OCI-LY7 (cell line): Measurements from ENCODE around the gene ZNF526. TPM values are rescaled to one million over a fixed set of nuclear protein-coding genes. Genes with fewer than 3 reads are reported as not detected.

Experiments used
- BruUV-seq: library from RNA; stranded (reverse); fragments of 400-500 nt; replicated peaks from 2 replicates; lab custom pipeline; 2021; lab: Mats Ljungman, UMichigan
- CTCF ChIA-PET: fragments of 300-600 bp; sonication (Branson Sonifier 250); formaldehyde crosslinking; loops from one replicate; lab custom pipeline; 2022; ENCODE audit warnings: antibody characterized with exemption; ENCODE audit not compliant: unreplicated experiment; lab: Charles Lee
- POLR2A ChIA-PET: fragments of 300-600 bp; sonication (Branson Sonifier 250); formaldehyde crosslinking; loops from one replicate; lab custom pipeline; 2022; ENCODE audit warnings: antibody characterized with exemption; lab: Charles Lee
- DNase-seq: peaks from one replicate; pipeline ENCODE4 v3.0.0-alpha.2; 2015; ENCODE audit warnings: low spot score
- H2AFZ ChIP-seq: fragments of 200-600 bp; sonication (generic), shearing (Covaris generic); 2 replicates; pipeline ENCODE4 v1.6.1; 2014; ENCODE audit warnings: mild to moderate bottlenecking, antibody characterized with exemption, low read length, moderate library complexity
- H3K27ac ChIP-seq: fragments of 200-600 bp; sonication (generic); 2 replicates; pipeline ENCODE4 v1.5.1; 2014; ENCODE audit warnings: mixed run types, low read depth, mild to moderate bottlenecking, moderate library complexity, low read length, inconsistent platforms; ENCODE audit not compliant: poor library complexity, severe bottlenecking
- H3K36me3 ChIP-seq: fragments of 200-600 bp; sonication (generic); 2 replicates; pipeline ENCODE4 v1.6.1; 2014; ENCODE audit warnings: mild to moderate bottlenecking, antibody characterized with exemption, low read length, moderate library complexity, mixed read lengths; ENCODE audit not compliant: insufficient read depth
- H3K4me1 ChIP-seq: fragments of 200-600 bp; sonication (generic); 2 replicates; pipeline ENCODE4 v1.5.1; 2014; ENCODE audit warnings: mild to moderate bottlenecking, low read length; ENCODE audit not compliant: insufficient read depth, poor library complexity, severe bottlenecking
- H3K4me2 ChIP-seq: fragments of 200-600 bp; sonication (generic); 2 replicates; pipeline ENCODE4 v1.6.1; 2014; ENCODE audit warnings: mild to moderate bottlenecking, low read length
- H3K4me3 ChIP-seq: fragments of 200-600 bp; sonication (generic); 2 replicates; pipeline ENCODE4 v1.5.1; 2014; ENCODE audit warnings: mild to moderate bottlenecking, low read depth, low read length; ENCODE audit not compliant: poor library complexity, severe bottlenecking
- H3K79me2 ChIP-seq: fragments of 200-600 bp; sonication (generic); 2 replicates; pipeline ENCODE4 v1.6.1; 2016; ENCODE audit warnings: low read depth, mild to moderate bottlenecking, low read length, moderate library complexity, mixed read lengths; ENCODE audit not compliant: insufficient read depth
- H3K9me2 ChIP-seq: fragments of 200-600 bp; sonication (generic); 2 replicates; pipeline ENCODE4 v1.6.1; 2016; ENCODE audit warnings: mild to moderate bottlenecking, low read length, mixed read lengths; ENCODE audit not compliant: insufficient read depth
- H3K9me3 ChIP-seq: fragments of 200-600 bp; sonication (generic); 2 replicates; pipeline ENCODE4 v1.6.1; 2014; ENCODE audit warnings: mild to moderate bottlenecking, mixed run types, low read length, mixed read lengths
- H4K20me1 ChIP-seq: fragments of 200-600 bp; sonication (generic); 2 replicates; pipeline ENCODE4 v1.6.1; 2014; ENCODE audit warnings: mild to moderate bottlenecking, antibody characterized with exemption, low read length, moderate library complexity, mixed read lengths; ENCODE audit not compliant: insufficient read depth
- CTCF ChIP-seq: fragments of 200-600 bp; sonication (generic); conservative IDR thresholded peaks from 2 replicates; pipeline ENCODE4 v1.5.1; 2014; ENCODE audit warnings: mild to moderate bottlenecking, antibody characterized with exemption, low read length, moderate library complexity, mixed read lengths
- EZH2phosphoT487 ChIP-seq: fragments of 200-600 bp; sonication (generic); IDR thresholded peaks from 2 replicates; pipeline ENCODE4 v1.6.1; 2018; ENCODE audit warnings: low read depth, borderline replicate concordance, mild to moderate bottlenecking, mixed run types, antibody characterized with exemption, low read length, moderate library complexity, mixed read lengths
- intact Hi-C: fragments of 100-400 bp; cut with micrococcal nuclease; formaldehyde crosslinking; loops from one replicate; pipeline ENCODE4 v1.10.0; 2022; ENCODE audit not compliant: unreplicated experiment
- total RNA-seq, 2 experiments: library from RNA; depleted of rRNA in 1 of 2; stranded (reverse); fragments of >200 nt in 1 of 2; shearing (Covaris generic) in 1 of 2; gene quantifications; 2 replicates each; pipeline ENCODE4 v1.2.3, GENCODE V29; 2014 to 2022

Gene ZNF526
- total RNA-seq, 2 experiments from 2014 or later = 9.0 to 12.7 TPM

GRCh38 chr19:42176649-42176989 is 43.5 kb upstream of the ZNF526 start:
- Histone ChIP-seq H2AFZ (peak overlapping the region; percentile 50; the same call in 1 of the 2 replicates), H3K27ac (no peak overlapping the region), H3K9me2 (no peaks in the 10 kb centered on the region), H4K20me1 (no peaks in the 10 kb centered on the region), H3K4me1 (peaks cover 25% of the 10 kb centered on the region), H3K79me2 (no peaks in the 10 kb centered on the region), H3K9me3 (no peaks in the 10 kb centered on the region), H3K36me3 (no peaks in the 10 kb centered on the region), H3K4me3 (peak overlapping the region; percentile 61), H3K4me2 (peak overlapping the region; percentile 72)
- ChIA-PET CTCF (interaction anchor here (0.5 to 1.1 kb wide), 4 partner anchors 8 to 67 kb away, joined by 3 to 7 read pairs (median 5); no protein-coding TSS in a partner anchor), POLR2A (interaction anchor here (0.6 to 1.4 kb wide), 2 partner anchors 25 to 40 kb away, joined by 3 read pairs; no protein-coding TSS in a partner anchor)
- TF ChIP-seq EZH2phosphoT487 (0 out of 2 replicates have a peak, but pooled peaks have one; percentile 33), CTCF (no peak)
- no peak for DNase-seq
- intact Hi-C loops = no loop called here
- BruUV-seq = no TSS peak

DNA sequence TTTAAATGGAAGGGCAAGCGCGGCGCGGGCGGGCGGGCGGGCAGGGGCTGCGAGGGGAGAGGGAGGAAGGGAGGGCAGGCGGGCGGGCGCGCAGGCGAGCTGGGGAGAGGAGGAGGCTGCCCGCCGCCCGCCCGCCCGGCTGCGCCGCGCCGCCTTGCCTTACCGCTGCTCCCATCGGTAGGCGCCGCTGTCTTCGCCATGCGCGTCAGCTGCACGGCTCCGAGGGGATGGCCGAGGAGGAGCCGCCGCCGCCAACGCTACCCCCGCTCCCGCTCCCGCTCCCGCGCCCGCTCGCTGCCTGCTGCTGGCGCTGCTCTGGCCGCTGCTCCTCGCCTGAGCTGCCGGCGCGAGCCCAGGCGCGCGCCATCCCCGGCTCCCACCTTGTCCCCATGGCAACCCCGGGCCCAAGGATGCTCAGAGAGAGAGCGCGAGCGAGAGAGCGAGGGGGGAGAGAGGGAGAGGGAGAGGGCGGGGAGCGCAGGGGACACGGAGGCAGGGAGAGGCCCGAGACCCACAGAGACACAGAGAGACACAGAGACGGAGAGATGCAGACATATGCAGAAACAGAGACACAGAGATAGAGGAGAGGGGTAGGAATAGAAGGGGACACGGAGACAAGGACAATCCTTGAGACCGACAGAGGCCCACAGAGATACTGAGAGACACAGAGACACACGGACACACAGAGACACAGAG is 43.0 kb upstream of the ZNF526 start:
- H2AFZ ChIP-seq = peak overlapping the region; percentile 45; the same call in 1 of the 2 replicates

More for the DNA sequence above, 43.0 kb upstream of the ZNF526 start:
- no peak for TF ChIP-seq EZH2phosphoT487
- peak; percentile 48 for TF ChIP-seq CTCF
- ChIA-PET POLR2A (interaction anchor here (0.6 to 1.4 kb wide), 2 partner anchors 25 to 41 kb away, joined by 3 read pairs; no protein-coding TSS in a partner anchor), CTCF (interaction anchor here (0.5 to 1.1 kb wide), 4 partner anchors 8 to 67 kb away, joined by 3 to 7 read pairs (median 5); no protein-coding TSS in a partner anchor)
- Histone ChIP-seq H4K20me1 (no peaks in the 10 kb centered on the region), H3K4me2 (peak overlapping the region; percentile 82), H3K4me1 (peaks cover 30% of the 10 kb centered on the region), H3K9me3 (no peaks in the 10 kb centered on the region), H3K79me2 (no peaks in the 10 kb centered on the region), H3K4me3 (peak overlapping the region; percentile 63), H3K27ac (no peak overlapping the region), H3K9me2 (no peaks in the 10 kb centered on the region), H3K36me3 (no peaks in the 10 kb centered on the region)
- intact Hi-C loops = no loop called here
- DNase-seq = peak; percentile 81
- BruUV-seq = no TSS peak
